Smooth muscle cell (in vitro differentiated cells): ENCODE measurements around the gene ZBTB16. TPM values are rescaled to one million over a fixed set of nuclear protein-coding genes. Genes with fewer than 3 reads are reported as not detected.

ENCODE experiments used
- DNase-seq: peaks from one replicate; lab custom pipeline; 2025; ENCODE audit not compliant: unreplicated experiment; lab: John Stamatoyannopoulos, UW
- H2AFZ ChIP-seq: fragments of 200-600 bp; sonication (generic); 2 replicates; pipeline ENCODE4 v1.6.0; 2016; ENCODE audit warnings: antibody characterized with exemption, low read depth, mild to moderate bottlenecking
- H3F3A ChIP-seq: fragments of 200-600 bp; sonication (generic); 2 replicates; pipeline ENCODE4 v1.6.0; 2017; ENCODE audit warnings: antibody characterized with exemption, low read depth
- H3K27ac ChIP-seq: fragments of 200-600 bp; sonication (generic); 2 replicates; pipeline ENCODE4 v1.5.1; 2016; ENCODE audit warnings: low read depth, mild to moderate bottlenecking
- H3K27me3 ChIP-seq: fragments of 200-600 bp; sonication (generic); 2 replicates; pipeline ENCODE4 v1.6.1; 2016; ENCODE audit warnings: low read depth, mild to moderate bottlenecking
- H3K36me3 ChIP-seq: fragments of 200-600 bp; sonication (generic); 2 replicates; pipeline ENCODE4 v1.5.1; 2016; ENCODE audit warnings: low read depth
- H3K4me1 ChIP-seq: fragments of 200-600 bp; sonication (generic); 2 replicates; pipeline ENCODE4 v1.5.1; 2016; ENCODE audit warnings: low read depth
- H3K4me2 ChIP-seq: fragments of 200-600 bp; sonication (generic); 2 replicates; pipeline ENCODE4 v1.6.0; 2016; ENCODE audit warnings: mild to moderate bottlenecking
- H3K4me3 ChIP-seq: fragments of 200-600 bp; sonication (generic); 2 replicates; pipeline ENCODE4 v1.5.1; 2016; ENCODE audit warnings: mild to moderate bottlenecking
- H3K79me2 ChIP-seq: fragments of 200-600 bp; sonication (generic); 2 replicates; pipeline ENCODE4 v1.6.0; 2016; ENCODE audit warnings: low read depth, mild to moderate bottlenecking
- H3K9ac ChIP-seq: fragments of 200-600 bp; sonication (generic); 2 replicates; pipeline ENCODE4 v1.6.0; 2016; ENCODE audit warnings: low read depth
- H3K9me3 ChIP-seq: fragments of 200-600 bp; sonication (generic); replicated peaks from 2 replicates; pipeline ENCODE4 v1.5.1; 2016; ENCODE audit warnings: low read depth
- H4K20me1 ChIP-seq: fragments of 200-600 bp; sonication (generic); 2 replicates; pipeline ENCODE4 v1.6.0; 2016; ENCODE audit warnings: low read depth
- CTCF ChIP-seq: fragments of 200-600 bp; sonication (generic); IDR thresholded peaks from 2 replicates; pipeline ENCODE4 v1.5.1; 2017; ENCODE audit warnings: borderline replicate concordance, mild to moderate bottlenecking, antibody characterized with exemption; ENCODE audit not compliant: insufficient read depth, poor library complexity, severe bottlenecking
- WGBS: methylation state at CpG from one replicate; pipeline ENCODE4 v1.1.7; 2016; ENCODE audit warnings: low lambda C conversion rate; 5-methylcytosine and 5-hydroxymethylcytosine counted together
- polyA plus RNA-seq: library from polyadenylated mRNA; unstranded; fragments of >200 nt; fragmentation: Nextera tagmentation; extraction: Ambion mirVana; gene quantifications from 2 replicates; pipeline ENCODE4 v1.2.1, GENCODE V29; 2016
- total RNA-seq: library from RNA; depleted of rRNA; stranded (reverse); fragments of >200 nt; gene quantifications from 2 replicates; pipeline ENCODE4 v1.2.3, GENCODE V29; 2014

The ZBTB16 gene
- total and polyA plus RNA-seq, 2 experiments from 2014 or later = not detected

- no peak for TF ChIP-seq CTCF
- Histone ChIP-seq H3K79me2 (no peaks in the 10 kb centered on the region), H3K36me3 (no peaks in the 10 kb centered on the region), H3F3A (no peaks in the 10 kb centered on the region), H3K4me1 (peaks cover 25% of the 10 kb centered on the region), H3K9me3 (no peaks in the 10 kb centered on the region), H2AFZ (no peak overlapping the region), H3K9ac (no peak overlapping the region), H3K27ac (no peak overlapping the region), H3K4me3 (no peak overlapping the region), H4K20me1 (no peaks in the 10 kb centered on the region), H3K4me2 (no peak overlapping the region), H3K27me3 (peaks cover 51% of the 10 kb centered on the region)
- WGBS = 73% methylated on average over 6 of the region's 6 CpGs
- no peak for DNase-seq
Observed at GRCh38 chr11:114233755-114234154, 174.2 kb downstream of the ZBTB16 start.

- no peaks in the 10 kb centered on the region for H3K79me2 ChIP-seq
- DNase-seq = no peak
- WGBS = 74% methylated on average over 3 of the region's 3 CpGs
Observed at GRCh38 chr11:114236829-114237228, 177.3 kb downstream of the ZBTB16 start.

GRCh38 chr11:114237321-114238280, 178.1 kb downstream of the ZBTB16 start:
- Histone ChIP-seq H3K9ac (no peak overlapping the region), H3K4me1 (peaks cover 19% of the 10 kb centered on the region), H3K36me3 (no peaks in the 10 kb centered on the region), H3K4me3 (no peak overlapping the region), H3K79me2 (no peaks in the 10 kb centered on the region), H4K20me1 (no peaks in the 10 kb centered on the region), H3F3A (no peaks in the 10 kb centered on the region), H2AFZ (no peak overlapping the region), H3K9me3 (no peaks in the 10 kb centered on the region), H3K27me3 (peaks cover 31% of the 10 kb centered on the region), H3K4me2 (no peak overlapping the region), H3K27ac (no peak overlapping the region)
- DNase-seq = no peak
- 92% methylated on average over 16 of the region's 16 CpGs for WGBS
- no peak for TF ChIP-seq CTCF

More at GRCh38 chr11:114236829-114237228, 177.3 kb downstream of the ZBTB16 start:
- H3K4me1 ChIP-seq = peaks cover 19% of the 10 kb centered on the region
- H3K4me2 ChIP-seq = no peak overlapping the region
- no peak overlapping the region for H3K4me3 ChIP-seq
- H4K20me1 ChIP-seq = no peaks in the 10 kb centered on the region
- H3K27me3 ChIP-seq = peaks cover 36% of the 10 kb centered on the region
- no peaks in the 10 kb centered on the region for H3K9me3 ChIP-seq
- no peaks in the 10 kb centered on the region for H3F3A ChIP-seq
- H2AFZ ChIP-seq = no peak overlapping the region
- no peak overlapping the region for H3K27ac ChIP-seq
- no peaks in the 10 kb centered on the region for H3K36me3 ChIP-seq
- H3K9ac ChIP-seq = no peak overlapping the region
- no peak for TF ChIP-seq CTCF
